Duodenal mucosa (tissue), 2 donors: ENCODE results near the gene FAAH.

ENCODE experiments used
- H3K27ac ChIP-seq: one replicate; pipeline ENCODE4 v1.7.0; 2013; ENCODE audit warnings: low read depth, low read length
- H3K27me3 ChIP-seq, 2 donors: one replicate each; pipeline ENCODE4 v1.7.0; 2013; ENCODE audit warnings: low read length in 2 of 2, control low read depth in 1 of 2; ENCODE audit not compliant: insufficient read depth in 2 of 2, control insufficient read depth in 1 of 2
- H3K36me3 ChIP-seq, 2 donors: one replicate each; pipeline ENCODE4 v1.7.0; 2013; ENCODE audit warnings: low read length in 2 of 2, control low read depth in 1 of 2; ENCODE audit not compliant: insufficient read depth in 2 of 2, control insufficient read depth in 1 of 2
- H3K4me1 ChIP-seq, 2 donors: one replicate each; pipeline ENCODE4 v1.7.0; 2013; ENCODE audit warnings: low read length in 2 of 2, control low read depth in 1 of 2; ENCODE audit not compliant: insufficient read depth in 2 of 2, control insufficient read depth in 1 of 2
- H3K4me3 ChIP-seq, 2 donors: one replicate each; pipeline ENCODE4 v1.7.0; 2013; ENCODE audit warnings: low read length in 2 of 2, low read depth in 1 of 2
- H3K9ac ChIP-seq, 2 donors: one replicate each; pipeline ENCODE4 v1.7.0; 2013; ENCODE audit warnings: low read length in 2 of 2, low read depth in 1 of 2
- H3K9me3 ChIP-seq, 2 donors: one replicate each; pipeline ENCODE4 v1.7.0; 2013; ENCODE audit warnings: low read length in 2 of 2, control low read depth in 1 of 2; ENCODE audit not compliant: control insufficient read depth in 1 of 2

Gene FAAH

GRCh38 chr1:46407636-46408035 is 13.5 kb downstream of the FAAH start:
- Histone ChIP-seq H3K27me3 (no peaks in the 10 kb centered on the region), H3K4me3 (no peak overlapping the region), H3K27ac (no peak overlapping the region), H3K4me1 (peaks cover 8 to 11% of the 10 kb centered on the region in 2 donors), H3K36me3 (peaks cover 5 to 51% of the 10 kb centered on the region in 2 donors), H3K9ac (no peak overlapping the region), H3K9me3 (no peaks in the 10 kb centered on the region)

DNA sequence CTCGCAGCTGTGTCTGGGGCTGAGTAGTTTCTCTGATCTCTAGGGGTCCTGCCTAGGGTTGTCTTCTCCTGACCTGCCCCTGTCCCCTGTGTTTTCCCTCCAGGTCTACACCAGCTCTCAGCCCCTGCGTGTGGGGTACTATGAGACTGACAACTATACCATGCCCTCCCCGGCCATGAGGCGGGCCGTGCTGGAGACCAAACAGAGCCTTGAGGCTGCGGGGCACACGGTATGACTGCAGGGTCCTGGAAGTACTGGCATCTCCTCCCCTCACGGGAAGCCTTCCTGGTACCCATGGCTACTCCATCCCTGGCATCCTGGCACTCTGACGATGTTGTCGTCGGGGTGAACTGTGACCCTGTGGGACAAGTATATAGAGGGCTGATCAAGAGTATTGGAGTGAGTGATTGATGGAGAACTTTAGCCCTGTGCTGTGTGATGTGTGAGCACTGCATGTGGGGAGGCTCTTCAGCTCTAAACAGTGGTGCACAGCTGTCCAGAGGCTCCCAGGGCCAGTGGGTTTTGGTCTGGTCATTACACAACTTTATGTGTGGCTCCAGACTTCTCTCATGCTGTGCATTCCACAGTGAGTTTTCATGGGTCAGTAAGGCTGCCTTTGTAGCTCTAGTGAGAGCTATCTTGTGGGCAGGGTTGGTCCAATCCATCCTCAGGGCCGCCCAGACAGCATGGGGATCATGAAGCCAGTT is 14.4 kb downstream of the FAAH start:
- Histone ChIP-seq H3K36me3 (peaks cover 5 to 58% of the 10 kb centered on the region in 2 donors), H3K9me3 (no peaks in the 10 kb centered on the region), H3K9ac (no peak overlapping the region)

GRCh38 chr1:46409063-46409372 is 14.9 kb downstream of the FAAH start:
- Histone ChIP-seq H3K9me3 (no peaks in the 10 kb centered on the region), H3K4me3 (no peak overlapping the region), H3K27ac (no peak overlapping the region), H3K9ac (no peak overlapping the region), H3K4me1 (peaks cover 8 to 11% of the 10 kb centered on the region in 2 donors), H3K36me3 (peaks cover 5 to 58% of the 10 kb centered on the region in 2 donors), H3K27me3 (no peaks in the 10 kb centered on the region)

More for the DNA sequence above, 14.4 kb downstream of the FAAH start:
- Histone ChIP-seq H3K27ac (no peak overlapping the region), H3K4me3 (no peak overlapping the region), H3K27me3 (no peaks in the 10 kb centered on the region), H3K4me1 (peaks cover 8 to 11% of the 10 kb centered on the region in 2 donors)

GRCh38 chr1:46410156-46411009 is 16.3 kb downstream of the FAAH start:
- Histone ChIP-seq H3K4me1 (peaks cover 3 to 5% of the 10 kb centered on the region in 2 donors), H3K4me3 (no peak overlapping the region), H3K27me3 (no peaks in the 10 kb centered on the region), H3K36me3 (peaks cover 5 to 52% of the 10 kb centered on the region in 2 donors), H3K27ac (no peak overlapping the region), H3K9me3 (no peaks in the 10 kb centered on the region), H3K9ac (no peak overlapping the region)

DNA sequence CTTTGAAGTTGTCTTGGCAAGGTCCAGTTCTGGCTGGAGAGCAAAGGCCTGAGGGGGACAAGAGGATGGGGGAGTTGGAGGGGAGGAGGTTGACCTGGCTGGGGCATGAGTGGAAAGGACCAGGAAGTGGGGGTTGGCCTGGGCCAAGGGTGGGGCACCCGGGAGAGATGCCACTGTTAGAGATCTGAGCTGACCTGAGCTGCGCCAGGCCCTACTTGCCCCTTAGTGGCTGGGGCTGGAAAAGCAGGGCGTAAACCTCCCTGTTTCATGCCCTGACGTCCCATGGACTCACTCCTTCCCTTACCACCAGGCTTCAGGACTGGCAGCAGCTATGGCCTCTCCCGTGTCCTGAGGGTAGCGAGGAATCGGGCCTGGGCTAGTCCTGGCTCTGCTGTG is 16.9 kb downstream of the FAAH start:
- H3K4me1 ChIP-seq, result peaks cover 3% of the 10 kb centered on the region in 2 donors
- H3K36me3 ChIP-seq, result peaks cover 5 to 52% of the 10 kb centered on the region in 2 donors
- no peaks in the 10 kb centered on the region for H3K27me3 ChIP-seq
- no peak overlapping the region for H3K4me3 ChIP-seq
- H3K9ac ChIP-seq, result no peak overlapping the region
- H3K9me3 ChIP-seq, result no peaks in the 10 kb centered on the region
- H3K27ac ChIP-seq, result no peak overlapping the region

- Histone ChIP-seq H3K36me3 (peaks cover 5 to 52% of the 10 kb centered on the region in 2 donors), H3K9ac (no peak overlapping the region), H3K9me3 (no peaks in the 10 kb centered on the region), H3K4me3 (no peak overlapping the region), H3K27me3 (no peaks in the 10 kb centered on the region), H3K4me1 (no peaks in the 10 kb centered on the region), H3K27ac (no peak overlapping the region)
Observed at GRCh38 chr1:46411601-46412341, 17.7 kb downstream of the FAAH start.

GRCh38 chr1:46412893-46413595 is 18.9 kb downstream of the FAAH start:
- Histone ChIP-seq H3K9me3 (no peaks in the 10 kb centered on the region), H3K4me1 (no peaks in the 10 kb centered on the region), H3K36me3 (peaks cover 5 to 52% of the 10 kb centered on the region in 2 donors), H3K27ac (no peak overlapping the region), H3K27me3 (no peaks in the 10 kb centered on the region), H3K4me3 (no peak overlapping the region), H3K9ac (no peak overlapping the region)

GRCh38 chr1:46413596-46413985 is 19.5 kb downstream of the FAAH start:
- Histone ChIP-seq H3K9ac (no peak overlapping the region), H3K4me1 (no peaks in the 10 kb centered on the region), H3K36me3 (peaks cover 2 to 48% of the 10 kb centered on the region in 2 donors)

DNA sequence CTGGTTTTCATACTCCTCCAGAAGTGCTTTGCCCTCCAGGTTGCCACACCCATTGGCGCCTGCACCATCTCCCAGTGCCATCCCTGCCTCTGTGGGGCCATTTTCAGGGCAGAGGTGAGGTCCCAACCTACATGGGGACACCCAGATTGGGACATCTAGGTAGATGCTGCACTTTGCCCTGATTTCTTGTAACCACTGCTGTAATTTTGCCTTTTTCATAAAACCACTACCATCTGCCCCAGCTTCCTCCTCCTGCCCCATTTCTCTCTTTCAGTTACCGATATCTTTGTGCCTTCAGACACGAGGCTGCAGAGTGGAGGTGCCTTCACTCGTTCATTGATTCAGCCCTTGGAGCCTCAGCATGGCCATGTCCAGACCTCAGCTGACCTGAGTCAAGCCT is 21.4 kb downstream of the FAAH start:
- Histone ChIP-seq H3K27me3 (no peaks in the 10 kb centered on the region), H3K9me3 (no peaks in the 10 kb centered on the region), H3K4me1 (no peaks in the 10 kb centered on the region)

More at GRCh38 chr1:46413596-46413985, 19.5 kb downstream of the FAAH start:
- no peak overlapping the region for H3K4me3 ChIP-seq
- no peaks in the 10 kb centered on the region for H3K9me3 ChIP-seq
- H3K27ac ChIP-seq, result no peak overlapping the region
- H3K27me3 ChIP-seq, result no peaks in the 10 kb centered on the region

More for the DNA sequence above, 21.4 kb downstream of the FAAH start:
- Histone ChIP-seq H3K27ac (no peak overlapping the region), H3K4me3 (no peak overlapping the region), H3K9ac (no peak overlapping the region), H3K36me3 (peaks cover 0 to 28% of the 10 kb centered on the region in 2 donors)
